Activated naive CD4-positive, alpha-beta T cell treated with anti-CD3 and anti-CD28 coated beads, Interleukin-2, amount 50 U/mL, for 24 hours (primary cell): ENCODE results near the gene PRMT7.

Experiments used
- H3K27ac Mint-ChIP-seq: one replicate; pipeline ENCODE4 v1.8.0; 2021; ENCODE audit warnings: mild to moderate bottlenecking, mixed read lengths
- H3K27me3 Mint-ChIP-seq: one replicate; pipeline ENCODE4 v1.8.0; 2021; ENCODE audit warnings: mixed read lengths
- H3K36me3 Mint-ChIP-seq: one replicate; pipeline ENCODE4 v1.8.0; 2021; ENCODE audit warnings: mixed read lengths
- H3K4me1 Mint-ChIP-seq: one replicate; pipeline ENCODE4 v1.8.0; 2021; ENCODE audit warnings: mixed read lengths
- H3K4me3 Mint-ChIP-seq: one replicate; pipeline ENCODE4 v1.8.0; 2021; ENCODE audit warnings: mild to moderate bottlenecking, mixed read lengths
- H3K9me3 Mint-ChIP-seq: one replicate; pipeline ENCODE4 v1.8.0; 2021; ENCODE audit warnings: mixed read lengths

The PRMT7 gene

DNA sequence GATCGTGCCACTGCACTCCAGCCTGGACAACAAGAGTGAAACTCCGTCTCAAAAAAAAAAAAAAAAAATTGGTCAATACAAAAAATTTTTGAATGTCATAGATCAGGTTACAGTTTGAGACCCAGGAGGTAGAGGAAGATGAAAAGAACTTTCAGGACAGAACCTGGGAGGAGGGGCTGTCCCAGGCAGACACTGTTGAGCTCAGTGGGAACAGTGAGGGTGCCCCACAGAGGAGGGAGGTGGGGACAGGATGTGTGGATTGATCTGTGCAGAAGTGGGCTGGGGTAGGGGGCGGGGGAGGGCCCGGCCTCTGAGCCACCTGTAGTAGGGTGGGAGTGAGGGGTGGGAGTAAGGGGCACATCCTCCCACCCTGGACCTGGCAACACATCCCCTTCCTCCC lies 58.3 kb downstream of the PRMT7 start:
- H3K4me1 Mint-ChIP-seq, result peaks cover 40% of the 10 kb centered on the region
- H3K27me3 Mint-ChIP-seq, result no peaks in the 10 kb centered on the region
- peak overlapping the region; percentile 54 for H3K4me3 Mint-ChIP-seq
- no peaks in the 10 kb centered on the region for H3K36me3 Mint-ChIP-seq
- no peaks in the 10 kb centered on the region for H3K9me3 Mint-ChIP-seq
- H3K27ac Mint-ChIP-seq, result no peak overlapping the region

DNA sequence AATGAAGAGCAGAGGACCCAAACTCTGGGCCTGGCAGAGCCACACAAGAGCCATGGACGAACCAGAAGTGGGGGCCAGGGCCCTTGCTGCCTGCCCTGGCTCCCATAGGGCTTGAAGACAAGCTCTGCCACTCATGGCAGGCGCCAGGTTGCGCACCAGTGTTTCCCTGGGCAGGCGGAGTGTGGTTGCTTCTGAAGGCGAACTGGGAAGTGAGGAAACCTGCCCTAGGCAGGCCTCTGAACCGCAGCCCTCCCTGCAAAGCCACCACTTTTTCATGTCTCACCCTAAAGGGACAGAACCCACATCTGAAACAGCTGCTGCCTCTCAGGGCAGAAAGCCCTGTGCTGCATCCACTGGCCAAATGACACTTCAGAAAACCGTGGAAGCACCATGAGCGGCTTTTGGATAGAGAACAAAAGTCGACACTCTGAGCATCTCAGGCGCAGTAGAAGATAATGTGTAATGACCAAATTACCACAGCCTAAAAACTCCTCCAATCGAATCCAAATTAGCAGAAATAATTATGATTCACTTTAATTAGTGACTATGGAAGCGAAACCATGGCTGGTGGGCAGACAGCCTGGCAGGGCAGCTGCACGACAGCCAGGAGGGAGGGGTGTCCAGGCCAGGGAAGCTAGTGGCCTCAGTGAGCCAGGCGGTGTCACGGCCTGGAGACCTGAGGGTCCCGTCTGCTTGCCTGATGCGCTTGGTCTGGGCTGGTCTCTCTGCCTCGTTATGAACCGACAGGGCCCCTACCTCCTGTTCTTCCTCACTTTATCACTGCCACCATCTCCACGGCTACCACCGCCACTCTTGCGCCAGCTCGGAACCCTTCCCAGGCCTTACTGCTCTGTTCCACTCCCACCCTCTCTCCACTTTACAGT lies 59.1 kb downstream of the PRMT7 start:
- peak overlapping the region; percentile 62 for H3K27ac Mint-ChIP-seq
- H3K4me1 Mint-ChIP-seq, result peaks cover 35% of the 10 kb centered on the region
- H3K36me3 Mint-ChIP-seq, result no peaks in the 10 kb centered on the region
- no peaks in the 10 kb centered on the region for H3K9me3 Mint-ChIP-seq
- peak overlapping the region; percentile 33 for H3K4me3 Mint-ChIP-seq
- H3K27me3 Mint-ChIP-seq, result no peaks in the 10 kb centered on the region

DNA sequence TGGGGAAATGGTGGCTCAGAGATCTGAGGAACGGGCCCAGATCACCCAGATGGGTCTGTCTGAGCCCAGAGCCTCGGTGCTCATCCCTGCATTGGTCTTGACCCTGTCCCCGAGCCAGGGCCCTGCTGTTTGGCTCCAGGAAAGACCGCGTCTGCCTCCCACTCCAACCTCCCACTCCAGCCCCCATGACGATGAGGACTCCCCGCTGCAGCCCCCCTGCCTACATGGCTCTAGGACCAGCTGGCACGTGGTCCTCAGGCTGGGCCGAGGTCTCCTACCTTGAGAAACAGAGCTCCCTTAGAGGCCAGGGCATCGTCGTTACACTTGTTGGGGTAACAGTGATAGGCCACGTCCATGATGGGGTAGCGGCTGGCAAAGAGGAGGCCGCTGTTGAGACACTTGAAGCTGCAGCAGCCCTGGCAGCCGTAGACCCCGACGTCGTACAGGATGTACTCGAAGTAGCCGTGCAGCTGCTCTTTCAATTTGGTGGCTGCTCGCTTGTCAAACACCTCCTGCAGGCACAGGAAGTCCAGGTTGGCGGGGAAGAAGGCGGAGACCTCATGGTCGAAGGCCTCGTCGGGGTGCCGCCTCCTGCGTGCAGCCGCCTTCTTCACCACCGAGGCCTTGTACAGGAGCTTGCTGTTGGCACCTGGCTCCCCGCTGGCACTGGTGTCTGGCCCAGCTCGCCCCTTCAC lies 59.9 kb downstream of the PRMT7 start:
- no peaks in the 10 kb centered on the region for H3K36me3 Mint-ChIP-seq
- peak overlapping the region; percentile 33 for H3K4me3 Mint-ChIP-seq
- no peaks in the 10 kb centered on the region for H3K27me3 Mint-ChIP-seq
- no peaks in the 10 kb centered on the region for H3K9me3 Mint-ChIP-seq
- H3K4me1 Mint-ChIP-seq, result peaks cover 35% of the 10 kb centered on the region
- H3K27ac Mint-ChIP-seq, result peak overlapping the region; percentile 62

DNA sequence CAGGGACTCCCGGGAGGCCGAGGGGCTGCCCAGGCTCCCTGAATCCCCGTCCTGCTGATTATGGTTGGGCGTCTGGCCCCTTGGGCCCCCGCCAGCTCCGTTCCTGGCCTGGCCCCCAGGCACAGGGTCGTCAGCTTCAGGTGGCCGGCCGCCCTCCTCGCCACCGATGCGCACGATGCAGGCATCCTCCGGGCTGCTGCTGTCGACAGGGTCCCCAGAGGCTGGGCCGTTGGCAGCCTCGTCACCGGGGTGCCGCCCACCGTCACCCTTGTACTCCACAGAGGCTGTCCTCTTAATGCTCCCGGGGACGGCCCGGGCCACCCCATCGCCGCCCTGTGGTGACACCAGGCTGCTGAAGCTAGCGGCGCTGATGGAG lies 60.4 kb downstream of the PRMT7 start:
- no peak overlapping the region for H3K4me3 Mint-ChIP-seq
- no peak overlapping the region for H3K27ac Mint-ChIP-seq
- H3K9me3 Mint-ChIP-seq, result no peaks in the 10 kb centered on the region
- peaks cover 35% of the 10 kb centered on the region for H3K4me1 Mint-ChIP-seq
- no peaks in the 10 kb centered on the region for H3K36me3 Mint-ChIP-seq
- H3K27me3 Mint-ChIP-seq, result no peaks in the 10 kb centered on the region

DNA sequence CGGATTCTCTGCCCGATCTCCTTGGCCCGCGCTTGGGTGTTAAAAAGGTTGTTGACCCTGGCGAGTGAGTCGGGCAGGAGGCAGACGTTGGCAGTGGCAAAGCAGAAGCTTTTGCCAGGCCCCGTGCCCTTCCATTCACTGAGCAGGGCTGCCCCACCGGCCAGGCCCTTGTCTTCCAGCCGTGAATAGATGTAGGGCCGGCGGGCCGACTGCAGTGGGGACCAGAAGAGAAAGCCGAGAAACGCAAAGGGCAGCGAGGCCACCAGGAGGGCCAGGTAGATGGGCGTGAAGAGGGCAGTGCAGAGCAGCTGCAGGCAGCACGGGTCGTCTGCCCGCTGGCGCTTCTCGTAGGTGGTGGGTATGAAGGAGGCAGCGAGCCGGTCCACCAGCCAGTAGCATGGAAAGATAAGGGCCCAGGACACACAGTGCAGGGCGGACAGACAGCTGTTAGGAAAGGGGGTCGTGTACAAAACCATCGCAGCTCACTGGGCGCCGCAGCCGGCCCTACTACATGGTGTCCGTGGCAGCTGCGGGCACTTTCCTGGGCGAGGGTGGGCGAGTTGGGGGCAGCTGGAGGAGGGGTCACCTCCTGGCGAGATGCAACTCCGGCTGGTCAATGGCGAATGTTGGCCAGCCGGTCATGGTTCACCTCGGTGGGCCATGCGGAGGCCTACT lies 61.0 kb downstream of the PRMT7 start:
- H3K4me1 Mint-ChIP-seq, result peaks cover 35% of the 10 kb centered on the region

DNA sequence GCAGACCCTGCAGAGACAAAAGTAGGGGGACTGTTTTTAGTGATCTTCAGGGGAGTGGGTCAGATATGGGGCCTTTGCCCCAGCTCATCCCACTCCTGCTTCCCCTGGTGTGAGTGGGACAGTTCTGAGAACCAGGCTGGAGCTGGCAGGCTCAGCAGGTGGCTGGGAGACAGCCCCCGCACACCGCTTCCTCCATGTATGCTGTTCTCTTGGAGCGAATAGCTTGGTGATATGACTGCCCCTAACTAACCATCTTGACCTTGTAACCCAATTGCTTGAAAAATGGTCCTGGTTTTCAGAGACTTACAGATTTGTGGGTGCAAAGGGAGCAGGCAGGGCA lies 61.5 kb downstream of the PRMT7 start:
- H3K27ac Mint-ChIP-seq, result no peak overlapping the region
- peaks cover 35% of the 10 kb centered on the region for H3K4me1 Mint-ChIP-seq
- no peaks in the 10 kb centered on the region for H3K27me3 Mint-ChIP-seq
- no peaks in the 10 kb centered on the region for H3K9me3 Mint-ChIP-seq
- no peaks in the 10 kb centered on the region for H3K36me3 Mint-ChIP-seq
- H3K4me3 Mint-ChIP-seq, result no peak overlapping the region

More for the DNA sequence above, 61.0 kb downstream of the PRMT7 start:
- no peaks in the 10 kb centered on the region for H3K9me3 Mint-ChIP-seq
- no peaks in the 10 kb centered on the region for H3K36me3 Mint-ChIP-seq
- H3K27ac Mint-ChIP-seq, result no peak overlapping the region
- H3K27me3 Mint-ChIP-seq, result no peaks in the 10 kb centered on the region
- H3K4me3 Mint-ChIP-seq, result no peak overlapping the region

DNA sequence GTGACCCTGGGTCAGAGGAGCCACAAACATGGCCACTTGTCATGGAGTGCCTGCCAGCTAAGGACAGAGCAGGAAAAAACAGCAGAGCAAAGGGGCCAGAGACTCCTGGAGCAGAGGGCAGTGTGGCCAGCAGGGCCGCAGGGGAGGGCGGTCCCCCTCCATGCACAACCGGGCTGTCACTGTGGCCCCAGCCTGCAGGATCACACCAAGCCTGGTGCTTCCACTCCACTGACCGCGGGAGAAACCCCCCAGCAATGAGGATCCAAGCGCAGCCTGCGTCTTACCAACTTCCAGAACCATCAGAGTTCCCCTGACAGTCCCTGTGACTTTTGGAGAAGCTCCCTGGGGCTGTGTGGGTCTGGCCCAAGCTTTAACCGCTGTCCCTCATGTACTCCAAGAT lies 62.0 kb downstream of the PRMT7 start:
- Mint-ChIP-seq H3K4me3 (no peak overlapping the region), H3K4me1 (peaks cover 31% of the 10 kb centered on the region), H3K9me3 (no peaks in the 10 kb centered on the region), H3K36me3 (no peaks in the 10 kb centered on the region), H3K27ac (no peak overlapping the region), H3K27me3 (no peaks in the 10 kb centered on the region)

DNA sequence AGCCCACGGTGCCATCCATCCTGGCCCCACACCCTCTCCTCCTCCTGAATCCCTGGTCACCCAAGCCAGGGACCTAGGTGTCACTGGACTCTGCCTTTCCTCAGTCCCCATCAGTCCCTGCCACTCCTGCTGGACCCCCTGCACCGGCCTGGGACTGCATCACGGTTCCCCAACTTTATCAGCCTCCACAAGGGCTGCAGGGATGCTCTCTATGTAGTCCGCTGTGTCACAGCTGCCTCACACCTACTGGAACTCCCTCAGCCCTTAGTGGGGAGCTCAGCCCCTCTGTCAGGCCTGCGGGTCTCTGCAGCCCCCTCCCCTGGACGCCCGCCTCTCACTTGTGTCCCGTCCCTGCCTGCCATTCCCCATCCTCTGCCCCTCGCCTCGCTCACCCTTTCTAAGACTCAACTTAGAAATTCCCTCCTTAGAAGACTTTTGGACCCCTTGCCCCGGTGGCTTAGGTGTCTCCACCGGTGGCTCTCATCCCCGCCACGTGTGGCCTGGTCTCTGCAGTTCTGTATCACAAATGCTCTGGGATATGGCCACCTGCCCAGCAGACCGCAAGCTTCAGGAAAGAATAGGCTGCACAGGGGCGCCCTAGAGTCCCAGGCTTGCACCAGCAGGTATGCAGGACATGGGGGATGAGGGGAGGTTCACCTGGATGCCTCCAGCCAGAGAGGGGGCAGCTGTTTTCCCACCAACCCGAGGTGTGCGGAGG lies 62.9 kb downstream of the PRMT7 start:
- Mint-ChIP-seq H3K36me3 (no peaks in the 10 kb centered on the region), H3K4me3 (no peak overlapping the region), H3K27ac (peak overlapping the region; percentile 81), H3K27me3 (no peaks in the 10 kb centered on the region), H3K4me1 (peaks cover 23% of the 10 kb centered on the region), H3K9me3 (no peaks in the 10 kb centered on the region)

DNA sequence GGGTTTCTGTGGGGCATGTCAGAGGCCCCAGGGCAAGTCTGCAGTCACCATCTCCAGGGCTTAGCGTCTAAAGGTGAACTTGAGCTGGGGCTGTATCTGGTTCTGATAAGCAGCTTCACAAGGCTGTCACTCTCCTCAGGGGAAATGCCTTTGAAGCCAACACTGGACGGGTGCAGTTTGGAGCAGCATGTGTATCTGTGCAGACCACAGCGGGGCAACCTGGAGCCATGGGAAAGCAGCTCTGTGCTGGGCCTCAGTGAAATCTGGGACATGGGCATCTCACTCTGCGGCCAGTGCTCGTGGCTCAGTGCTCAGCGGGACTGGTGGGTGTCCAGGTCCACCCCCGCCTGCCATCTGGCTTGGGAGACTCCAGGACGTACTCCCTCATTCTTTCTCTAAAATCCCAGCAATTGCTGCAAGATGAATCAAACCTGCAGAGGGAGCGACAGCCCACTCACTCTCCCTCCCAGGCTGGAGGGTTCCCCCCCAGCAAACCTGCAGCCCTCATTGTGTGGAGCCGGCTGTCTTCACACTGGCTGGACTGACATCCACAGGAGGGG lies 63.5 kb downstream of the PRMT7 start:
- H3K4me3 Mint-ChIP-seq, result no peak overlapping the region
- H3K36me3 Mint-ChIP-seq, result no peaks in the 10 kb centered on the region
- H3K4me1 Mint-ChIP-seq, result peaks cover 20% of the 10 kb centered on the region
- H3K9me3 Mint-ChIP-seq, result no peaks in the 10 kb centered on the region
- H3K27me3 Mint-ChIP-seq, result no peaks in the 10 kb centered on the region
- no peak overlapping the region for H3K27ac Mint-ChIP-seq

DNA sequence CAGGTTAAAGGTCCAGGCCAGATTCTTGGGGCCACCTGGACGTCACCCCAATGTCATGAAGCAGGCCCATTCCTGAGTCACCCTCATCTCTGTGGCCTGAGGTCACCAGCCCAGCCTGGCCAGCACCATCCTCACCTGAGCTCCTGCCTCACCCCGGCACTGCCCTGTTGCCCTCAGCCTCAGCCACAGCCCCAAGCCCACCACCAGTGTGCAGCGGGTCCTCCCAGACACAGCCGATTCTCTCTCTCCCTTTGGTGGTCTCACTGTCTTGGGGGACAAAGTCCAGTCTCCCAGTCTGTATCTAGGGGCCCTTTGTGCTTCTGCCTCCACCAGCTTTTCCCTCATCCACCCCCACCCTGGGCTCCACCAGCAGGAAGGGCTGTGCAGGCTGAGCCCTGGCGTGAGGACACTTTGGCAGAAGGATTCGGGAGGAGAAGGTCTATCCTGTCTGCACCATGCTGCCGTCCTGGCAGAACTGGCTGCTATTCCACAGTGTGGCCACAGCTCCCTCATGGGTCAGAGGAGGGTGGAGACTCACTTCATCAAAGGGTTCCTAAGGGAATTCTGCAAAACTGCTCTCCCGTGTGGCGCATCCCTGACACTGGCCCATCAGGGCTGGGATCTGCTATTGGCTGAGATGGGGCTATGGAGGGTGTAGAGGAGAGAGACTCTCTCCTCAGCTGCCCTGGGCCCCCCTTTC lies 64.3 kb downstream of the PRMT7 start:
- Mint-ChIP-seq H3K4me3 (no peak overlapping the region), H3K27me3 (no peaks in the 10 kb centered on the region), H3K9me3 (no peaks in the 10 kb centered on the region), H3K36me3 (no peaks in the 10 kb centered on the region), H3K4me1 (peaks cover 15% of the 10 kb centered on the region), H3K27ac (no peak overlapping the region)

DNA sequence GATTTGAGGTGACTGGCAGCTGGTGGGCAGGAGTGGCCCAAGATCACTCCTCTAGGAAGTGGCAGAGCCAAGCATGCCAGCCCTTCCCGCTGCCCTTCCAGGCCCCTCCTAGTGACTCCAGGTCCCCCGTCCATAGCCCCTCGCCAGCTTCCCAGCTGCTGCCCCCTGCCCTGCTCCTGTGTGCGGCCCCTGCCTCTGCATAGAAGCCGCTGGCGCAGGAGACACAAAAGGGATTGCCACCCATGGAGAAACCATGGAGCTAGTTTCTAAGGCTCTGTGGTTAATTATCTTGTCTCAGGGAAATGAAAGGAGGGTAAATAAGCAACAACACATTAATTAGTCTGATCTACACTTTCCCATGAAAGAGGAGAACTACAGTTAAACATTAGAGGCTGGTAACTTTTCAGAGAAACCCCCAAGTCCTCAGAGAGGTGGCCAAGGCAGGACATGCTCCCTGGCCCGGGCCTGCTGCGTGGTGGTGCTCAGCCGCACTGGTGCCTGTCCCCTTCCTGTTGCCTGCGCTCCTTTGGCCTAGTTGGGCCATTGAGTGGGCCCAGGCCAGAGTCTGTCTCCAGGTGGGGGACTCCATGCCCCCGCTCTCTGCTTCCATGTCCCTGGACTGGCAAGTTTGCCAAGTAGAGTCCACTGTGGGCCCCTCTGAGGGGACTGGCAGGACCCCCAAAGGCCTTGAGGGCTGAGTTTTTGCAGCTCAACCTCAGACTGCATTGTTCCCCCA lies 65.2 kb downstream of the PRMT7 start:
- Mint-ChIP-seq H3K9me3 (no peaks in the 10 kb centered on the region), H3K27ac (no peak overlapping the region), H3K4me1 (peaks cover 7% of the 10 kb centered on the region), H3K27me3 (no peaks in the 10 kb centered on the region), H3K36me3 (no peaks in the 10 kb centered on the region), H3K4me3 (no peak overlapping the region)

DNA sequence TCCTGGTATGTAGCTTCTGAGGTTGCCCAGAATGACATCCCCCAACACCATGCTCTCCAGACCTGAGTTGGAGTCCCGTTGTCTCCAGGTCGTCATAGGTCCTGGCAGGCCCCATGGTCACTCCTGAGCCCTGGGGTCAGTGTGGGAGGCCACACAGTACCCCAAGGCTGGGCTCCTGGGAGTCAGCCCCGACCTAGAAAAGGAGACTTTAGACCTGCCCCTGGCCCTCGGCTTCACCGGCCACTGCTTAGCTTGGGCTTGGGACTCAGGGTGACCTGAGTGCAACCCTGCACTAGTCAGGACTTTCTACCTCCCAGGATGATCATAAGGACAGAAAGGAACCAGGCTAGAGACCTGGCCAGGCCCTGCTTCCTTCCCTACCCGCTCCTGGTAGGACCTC lies 65.8 kb downstream of the PRMT7 start:
- H3K36me3 Mint-ChIP-seq, result no peaks in the 10 kb centered on the region
- H3K27ac Mint-ChIP-seq, result no peak overlapping the region
- H3K4me1 Mint-ChIP-seq, result peaks cover 7% of the 10 kb centered on the region
- no peak overlapping the region for H3K4me3 Mint-ChIP-seq
- no peaks in the 10 kb centered on the region for H3K27me3 Mint-ChIP-seq
- H3K9me3 Mint-ChIP-seq, result no peaks in the 10 kb centered on the region

DNA sequence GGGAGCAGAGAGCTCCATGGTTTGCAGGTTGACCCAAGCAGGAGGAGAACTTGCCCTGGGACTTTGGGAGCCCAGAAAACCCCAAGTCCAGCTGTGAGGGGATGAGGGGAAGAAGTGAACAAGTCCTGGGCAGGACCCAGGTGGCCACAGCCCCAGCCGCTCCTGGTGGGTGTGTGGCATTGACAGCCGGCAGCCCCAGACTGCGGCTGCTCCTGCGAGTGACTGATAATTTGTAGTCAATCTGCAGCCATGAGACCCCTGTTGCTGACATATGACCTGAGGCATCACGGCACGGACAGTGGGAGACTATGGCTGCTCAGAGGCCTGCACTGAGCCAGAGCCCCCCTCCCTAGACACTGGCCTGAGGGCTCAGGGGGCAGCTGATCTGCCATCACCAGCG lies 66.4 kb downstream of the PRMT7 start:
- no peak overlapping the region for H3K4me3 Mint-ChIP-seq
- peaks cover 7% of the 10 kb centered on the region for H3K4me1 Mint-ChIP-seq
- H3K27ac Mint-ChIP-seq, result no peak overlapping the region
- no peaks in the 10 kb centered on the region for H3K36me3 Mint-ChIP-seq
- no peaks in the 10 kb centered on the region for H3K27me3 Mint-ChIP-seq
- no peaks in the 10 kb centered on the region for H3K9me3 Mint-ChIP-seq

DNA sequence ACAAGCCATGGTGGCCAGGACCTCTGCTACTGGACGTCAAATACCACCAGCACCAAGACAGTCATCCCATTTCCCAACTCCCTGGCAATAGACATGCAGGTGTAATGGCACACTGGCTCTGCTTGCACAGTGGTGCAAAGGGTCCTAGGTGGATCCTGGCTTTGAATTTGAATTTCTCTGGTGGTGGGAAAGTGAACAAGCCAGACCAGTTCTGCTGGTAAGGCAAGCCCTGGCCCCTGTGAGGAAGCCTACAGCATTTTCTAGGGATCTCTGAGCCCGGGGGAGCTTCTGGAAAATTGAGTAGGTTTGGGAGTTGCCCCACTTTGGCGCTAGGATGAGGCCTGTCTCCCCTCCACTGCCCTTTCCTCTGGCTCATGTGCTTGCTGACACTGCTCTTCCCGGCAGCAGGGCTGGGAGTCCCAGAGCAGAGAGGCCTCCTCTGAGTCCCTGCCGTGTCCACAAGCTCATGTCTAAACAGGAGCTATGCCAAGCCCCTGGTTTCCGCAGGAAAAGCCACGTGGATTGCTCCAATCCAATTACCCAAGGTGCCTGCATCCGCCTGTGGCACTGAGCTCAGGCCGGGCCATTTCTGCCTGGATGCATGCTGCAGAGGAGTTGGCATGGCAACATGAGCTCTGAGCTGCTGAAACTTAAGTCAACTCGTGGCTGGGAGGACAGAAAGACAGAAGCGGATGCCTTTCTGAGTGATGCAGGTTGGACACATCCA lies 67.0 kb downstream of the PRMT7 start:
- no peak overlapping the region for H3K4me3 Mint-ChIP-seq
- no peak overlapping the region for H3K27ac Mint-ChIP-seq
- H3K27me3 Mint-ChIP-seq, result no peaks in the 10 kb centered on the region
- no peaks in the 10 kb centered on the region for H3K36me3 Mint-ChIP-seq
- H3K4me1 Mint-ChIP-seq, result peaks cover 7% of the 10 kb centered on the region
- no peaks in the 10 kb centered on the region for H3K9me3 Mint-ChIP-seq
